MM.1S (cell line): Measurements from ENCODE around the gene RTN3.

Experiments
- DNase-seq: peaks from one replicate; pipeline ENCODE4 v3.0.0-alpha.2; 2015
- H2AFZ ChIP-seq: fragments of 300-600 bp; sonication (generic); 2 replicates; pipeline ENCODE4 v1.6.0; 2016; ENCODE audit warnings: antibody characterized with exemption, low read length
- H3F3A ChIP-seq: fragments of 300-600 bp; sonication (generic); 2 replicates; pipeline ENCODE4 v1.6.1; 2016; ENCODE audit warnings: mild to moderate bottlenecking, antibody characterized with exemption, low read length, moderate library complexity, mixed read lengths; ENCODE audit not compliant: insufficient read depth
- H3K27ac ChIP-seq: fragments of 300-600 bp; sonication (generic); 2 replicates; pipeline ENCODE4 v1.5.1; 2016; ENCODE audit warnings: mild to moderate bottlenecking, low read length
- H3K27me3 ChIP-seq: fragments of 300-600 bp; sonication (generic); replicated peaks from 2 replicates; pipeline ENCODE4 v1.6.0; 2016; ENCODE audit warnings: low read length; ENCODE audit not compliant: insufficient read depth
- H3K36me3 ChIP-seq: fragments of 300-600 bp; sonication (generic); replicated peaks from 2 replicates; pipeline ENCODE4 v1.6.1; 2016; ENCODE audit warnings: mild to moderate bottlenecking, low read length, mixed read lengths; ENCODE audit not compliant: insufficient read depth
- H3K4me1 ChIP-seq: fragments of 300-600 bp; sonication (generic); 2 replicates; pipeline ENCODE4 v1.6.1; 2016; ENCODE audit warnings: low read length, mixed read lengths
- H3K4me2 ChIP-seq: fragments of 300-600 bp; sonication (generic); 2 replicates; pipeline ENCODE4 v1.6.0; 2016; ENCODE audit warnings: low read depth, low read length
- H3K4me3 ChIP-seq: fragments of 300-600 bp; sonication (generic); 2 replicates; pipeline ENCODE4 v1.5.1; 2016; ENCODE audit warnings: low read length, mixed read lengths
- H3K79me2 ChIP-seq: fragments of 300-600 bp; sonication (generic); 2 replicates; pipeline ENCODE4 v1.6.1; 2016; ENCODE audit warnings: mixed run types, low read length, mixed read lengths
- H3K9ac ChIP-seq: fragments of 300-600 bp; sonication (generic); 2 replicates; pipeline ENCODE4 v1.6.1; 2016; ENCODE audit warnings: low read length, mixed read lengths
- H3K9me2 ChIP-seq: fragments of 300-600 bp; sonication (generic); replicated peaks from 2 replicates; pipeline ENCODE4 v1.6.1; 2016; ENCODE audit warnings: mild to moderate bottlenecking, low read length, mixed read lengths; ENCODE audit not compliant: insufficient read depth
- H3K9me3 ChIP-seq: fragments of 300-600 bp; sonication (generic); replicated peaks from 2 replicates; pipeline ENCODE4 v1.6.1; 2016; ENCODE audit warnings: mild to moderate bottlenecking, low read length, mixed read lengths; ENCODE audit not compliant: insufficient read depth
- H4K20me1 ChIP-seq: fragments of 300-600 bp; sonication (generic); 2 replicates; pipeline ENCODE4 v1.6.1; 2016; ENCODE audit warnings: mild to moderate bottlenecking, low read length, moderate library complexity, mixed read lengths; ENCODE audit not compliant: insufficient read depth
- EZH2 ChIP-seq: fragments of 300-600 bp; sonication (generic); optimal IDR thresholded peaks from 2 replicates; pipeline ENCODE3; 2017; ENCODE audit warnings: low read depth, mild to moderate bottlenecking, antibody characterized with exemption, low read length, mixed read lengths
- EZH2phosphoT487 ChIP-seq: fragments of 300-600 bp; sonication (generic); IDR thresholded peaks from 2 replicates; pipeline ENCODE4 v1.6.1; 2018; ENCODE audit warnings: antibody characterized with exemption, low read length
- TF ChIP-seq, protein P1 (sequence below): fragments of 300-600 bp; sonication (generic); IDR thresholded peaks from 2 replicates; pipeline ENCODE4 v1.5.1; 2016; ENCODE audit warnings: antibody characterized with exemption, low read length, mixed read lengths

Gene RTN3

GRCh38 chr11:63639199-63639832 is 42.0 kb upstream of the RTN3 start:
- no peaks in the 10 kb centered on the region for H3K9me2 ChIP-seq
- H3K79me2 ChIP-seq: no peaks in the 10 kb centered on the region
- no peak overlapping the region for H3K4me3 ChIP-seq
- DNase-seq: peak; percentile 44
- H3K9me3 ChIP-seq: no peaks in the 10 kb centered on the region
- H3K4me1 ChIP-seq: no peaks in the 10 kb centered on the region
- no peaks in the 10 kb centered on the region for H3K36me3 ChIP-seq
- H3K4me2 ChIP-seq: no peak overlapping the region
- H4K20me1 ChIP-seq: no peaks in the 10 kb centered on the region; the same call in 1 of the 2 replicates
- H2AFZ ChIP-seq: no peak overlapping the region
- H3K9ac ChIP-seq: no peak overlapping the region
- TF ChIP-seq, protein P1, sequence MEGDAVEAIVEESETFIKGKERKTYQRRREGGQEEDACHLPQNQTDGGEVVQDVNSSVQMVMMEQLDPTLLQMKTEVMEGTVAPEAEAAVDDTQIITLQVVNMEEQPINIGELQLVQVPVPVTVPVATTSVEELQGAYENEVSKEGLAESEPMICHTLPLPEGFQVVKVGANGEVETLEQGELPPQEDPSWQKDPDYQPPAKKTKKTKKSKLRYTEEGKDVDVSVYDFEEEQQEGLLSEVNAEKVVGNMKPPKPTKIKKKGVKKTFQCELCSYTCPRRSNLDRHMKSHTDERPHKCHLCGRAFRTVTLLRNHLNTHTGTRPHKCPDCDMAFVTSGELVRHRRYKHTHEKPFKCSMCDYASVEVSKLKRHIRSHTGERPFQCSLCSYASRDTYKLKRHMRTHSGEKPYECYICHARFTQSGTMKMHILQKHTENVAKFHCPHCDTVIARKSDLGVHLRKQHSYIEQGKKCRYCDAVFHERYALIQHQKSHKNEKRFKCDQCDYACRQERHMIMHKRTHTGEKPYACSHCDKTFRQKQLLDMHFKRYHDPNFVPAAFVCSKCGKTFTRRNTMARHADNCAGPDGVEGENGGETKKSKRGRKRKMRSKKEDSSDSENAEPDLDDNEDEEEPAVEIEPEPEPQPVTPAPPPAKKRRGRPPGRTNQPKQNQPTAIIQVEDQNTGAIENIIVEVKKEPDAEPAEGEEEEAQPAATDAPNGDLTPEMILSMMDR: peak; percentile 50
- TF ChIP-seq EZH2: no peak
- H3K27me3 ChIP-seq: no peaks in the 10 kb centered on the region
- H3K27ac ChIP-seq: no peak overlapping the region
- no peaks in the 10 kb centered on the region; the same call in 1 of the 2 replicates for H3F3A ChIP-seq

DNA sequence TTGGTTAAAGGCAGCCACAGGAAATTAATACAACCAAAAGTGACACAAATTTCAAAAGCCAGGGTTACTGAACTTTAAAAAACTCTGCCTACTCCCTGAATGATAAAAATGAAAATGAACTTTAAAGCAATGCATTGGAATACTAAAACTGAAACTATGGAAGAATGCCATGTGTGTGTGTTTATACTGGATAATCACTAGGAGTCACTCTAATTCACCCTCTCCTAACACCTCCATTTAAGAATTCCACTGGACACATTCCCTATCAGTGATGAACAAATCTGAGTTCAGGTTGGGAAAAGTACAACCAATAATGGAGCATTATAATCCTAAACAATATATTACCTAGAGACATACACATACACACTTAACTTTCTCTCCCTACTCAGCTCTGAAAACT is 39.6 kb upstream of the RTN3 start:
- no peak overlapping the region for H3K27ac ChIP-seq
- H2AFZ ChIP-seq: no peak overlapping the region
- TF ChIP-seq EZH2phosphoT487 (no peak), EZH2 (no peak)
- TF ChIP-seq, protein P1: no peak
- H4K20me1 ChIP-seq: no peaks in the 10 kb centered on the region; the same call in 1 of the 2 replicates
- H3K4me1 ChIP-seq: no peaks in the 10 kb centered on the region
- no peak overlapping the region; the same call in 1 of the 2 replicates for H3K9ac ChIP-seq
- H3F3A ChIP-seq: no peaks in the 10 kb centered on the region
- H3K9me3 ChIP-seq: no peaks in the 10 kb centered on the region
- DNase-seq: no peak
- no peaks in the 10 kb centered on the region for H3K79me2 ChIP-seq
- no peaks in the 10 kb centered on the region for H3K36me3 ChIP-seq
- no peaks in the 10 kb centered on the region for H3K27me3 ChIP-seq
- H3K4me2 ChIP-seq: no peak overlapping the region
- no peaks in the 10 kb centered on the region for H3K9me2 ChIP-seq
- H3K4me3 ChIP-seq: no peak overlapping the region

- no peak overlapping the region for H3K27ac ChIP-seq
- no peaks in the 10 kb centered on the region for H3K4me1 ChIP-seq
- no peaks in the 10 kb centered on the region for H4K20me1 ChIP-seq
- TF ChIP-seq EZH2phosphoT487 (no peak), EZH2 (no peak)
- TF ChIP-seq, protein P1: no peak
- no peak overlapping the region for H3K9ac ChIP-seq
- no peaks in the 10 kb centered on the region for H3K27me3 ChIP-seq
- H2AFZ ChIP-seq: no peak overlapping the region
- no peaks in the 10 kb centered on the region for H3K9me3 ChIP-seq
- no peaks in the 10 kb centered on the region for H3K79me2 ChIP-seq
- H3K4me2 ChIP-seq: no peak overlapping the region
- no peak for DNase-seq
- H3K9me2 ChIP-seq: no peaks in the 10 kb centered on the region
- H3F3A ChIP-seq: no peaks in the 10 kb centered on the region
- no peaks in the 10 kb centered on the region for H3K36me3 ChIP-seq
- no peak overlapping the region for H3K4me3 ChIP-seq
Measured at GRCh38 chr11:63643205-63643604, 38.1 kb upstream of the RTN3 start.
